Measurements from ENCODE around the gene HOXD1. TPM values are rescaled to one million over a fixed set of nuclear protein-coding genes. Genes with fewer than 3 reads are reported as not detected.

The HOXD1 gene
- polyA plus RNA-seq, 1 experiment = not detected

DNA sequence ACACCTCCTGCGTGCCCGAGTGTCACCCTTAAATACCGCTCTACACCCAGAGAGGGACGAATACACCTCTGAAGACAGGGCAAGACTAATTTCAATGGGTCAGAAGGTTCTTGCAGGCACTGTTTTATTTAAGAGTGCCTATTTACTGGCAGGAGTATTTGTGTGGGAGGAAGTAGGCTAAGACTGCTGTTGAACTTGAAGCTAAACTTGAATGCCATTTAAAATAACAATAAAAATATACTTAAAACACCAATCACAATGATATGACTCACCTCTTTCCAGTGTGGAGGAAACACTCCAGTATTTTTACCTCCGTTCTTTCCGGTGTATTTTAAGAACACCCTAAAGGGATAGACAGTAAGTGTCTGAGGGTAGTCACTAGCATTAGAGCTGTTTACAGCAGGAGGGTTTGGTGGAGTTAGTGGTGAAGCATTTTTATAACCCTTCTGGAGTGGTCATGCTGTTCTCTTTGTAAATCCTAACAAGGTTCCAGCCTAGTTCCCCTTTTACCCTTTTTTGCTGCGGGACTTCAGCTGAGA lies 9.6 kb upstream of the HOXD1 start:
- H3K27me3 ChIP-seq (ENCODE audit: control insufficient read depth, insufficient read depth, low read length) = peaks cover 63% of the 10 kb centered on the region
- no peak overlapping the region for H3K27ac ChIP-seq (ENCODE audit: low read depth, low read length)
- ChIA-PET POLR2A (no interaction called here), CTCF (no interaction called here)
- no peak for DNase-seq (ENCODE audit: low read depth, low spot score)
- TF ChIP-seq, protein P1, sequence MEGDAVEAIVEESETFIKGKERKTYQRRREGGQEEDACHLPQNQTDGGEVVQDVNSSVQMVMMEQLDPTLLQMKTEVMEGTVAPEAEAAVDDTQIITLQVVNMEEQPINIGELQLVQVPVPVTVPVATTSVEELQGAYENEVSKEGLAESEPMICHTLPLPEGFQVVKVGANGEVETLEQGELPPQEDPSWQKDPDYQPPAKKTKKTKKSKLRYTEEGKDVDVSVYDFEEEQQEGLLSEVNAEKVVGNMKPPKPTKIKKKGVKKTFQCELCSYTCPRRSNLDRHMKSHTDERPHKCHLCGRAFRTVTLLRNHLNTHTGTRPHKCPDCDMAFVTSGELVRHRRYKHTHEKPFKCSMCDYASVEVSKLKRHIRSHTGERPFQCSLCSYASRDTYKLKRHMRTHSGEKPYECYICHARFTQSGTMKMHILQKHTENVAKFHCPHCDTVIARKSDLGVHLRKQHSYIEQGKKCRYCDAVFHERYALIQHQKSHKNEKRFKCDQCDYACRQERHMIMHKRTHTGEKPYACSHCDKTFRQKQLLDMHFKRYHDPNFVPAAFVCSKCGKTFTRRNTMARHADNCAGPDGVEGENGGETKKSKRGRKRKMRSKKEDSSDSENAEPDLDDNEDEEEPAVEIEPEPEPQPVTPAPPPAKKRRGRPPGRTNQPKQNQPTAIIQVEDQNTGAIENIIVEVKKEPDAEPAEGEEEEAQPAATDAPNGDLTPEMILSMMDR (IDR thresholded peaks at IDR 0.05; ENCODE audit: low read depth, low read length) = no peak
- H3K4me3 ChIP-seq (ENCODE audit: low read depth, low read length) = no peak overlapping the region
- no peaks in the 10 kb centered on the region; the same call in 1 of the 2 replicates for H3K9me3 ChIP-seq (ENCODE audit: control insufficient read depth, insufficient read depth, low read length)

DNA sequence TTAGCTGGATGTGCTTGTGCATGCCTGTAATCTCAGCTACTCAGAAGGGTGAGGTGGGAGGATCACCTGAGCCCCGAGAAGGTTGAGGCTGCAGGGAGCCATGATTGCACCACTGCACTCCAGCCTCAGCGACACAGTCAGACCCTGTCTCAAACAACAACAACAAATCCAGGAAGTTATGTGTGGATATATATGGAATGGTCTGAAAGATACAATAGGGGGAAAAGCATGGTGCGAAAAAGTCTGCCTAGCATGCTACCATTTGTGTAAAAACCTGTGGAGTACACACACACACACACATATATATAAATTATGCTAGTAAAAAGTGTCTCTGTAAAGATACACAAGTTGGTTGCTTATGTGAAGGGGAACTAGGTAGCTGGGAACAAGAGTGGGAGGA lies 6.9 kb upstream of the HOXD1 start:
- H3K4me3 ChIP-seq (ENCODE audit: low read depth, low read length) = no peak overlapping the region
- no peaks in the 10 kb centered on the region; the same call in 1 of the 2 replicates for H3K9me3 ChIP-seq (ENCODE audit: control insufficient read depth, insufficient read depth, low read length)
- CTCF ChIA-PET = no interaction called here
- peaks cover 44% of the 10 kb centered on the region for H3K27me3 ChIP-seq (ENCODE audit: control insufficient read depth, insufficient read depth, low read length)
- TF ChIP-seq, protein P1 (IDR thresholded peaks at IDR 0.05; ENCODE audit: low read depth, low read length) = no peak
- no peak overlapping the region for H3K27ac ChIP-seq (ENCODE audit: low read depth, low read length)
- POLR2A ChIA-PET = no interaction called here
- no peak for DNase-seq (ENCODE audit: low read depth, low spot score)

DNA sequence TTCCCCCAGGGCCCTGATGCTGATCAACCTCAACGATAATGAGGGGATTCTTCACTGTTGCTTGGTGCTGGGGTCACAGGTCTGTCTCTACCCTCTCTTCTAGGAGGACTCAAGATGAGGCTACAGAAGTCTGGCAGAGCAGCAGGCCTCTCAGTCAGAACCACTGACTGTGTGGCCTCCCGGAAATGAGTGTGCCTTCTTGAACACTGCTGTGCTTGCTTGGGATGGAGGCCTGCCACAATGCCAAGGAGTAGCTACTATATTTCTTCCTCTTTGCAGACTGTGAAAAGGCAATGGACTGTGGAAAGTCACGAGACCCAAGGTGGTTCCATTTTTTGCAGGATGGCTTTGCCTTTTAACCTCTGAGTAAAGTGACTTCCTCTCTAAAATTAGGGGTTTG lies 5.8 kb upstream of the HOXD1 start:
- Histone ChIP-seq H3K27me3 (ENCODE audit: control insufficient read depth, insufficient read depth, low read length) (peaks cover 45% of the 10 kb centered on the region), H3K9me3 (ENCODE audit: control insufficient read depth, insufficient read depth, low read length) (no peaks in the 10 kb centered on the region; the same call in 1 of the 2 replicates), H3K4me3 (ENCODE audit: low read depth, low read length) (no peak overlapping the region), H3K27ac (ENCODE audit: low read depth, low read length) (no peak overlapping the region)
- TF ChIP-seq, protein P1 (IDR thresholded peaks at IDR 0.05; ENCODE audit: low read depth, low read length) = no peak
- no peak for DNase-seq (ENCODE audit: low read depth, low spot score)
- ChIA-PET CTCF (no interaction called here), POLR2A (no interaction called here)

DNA sequence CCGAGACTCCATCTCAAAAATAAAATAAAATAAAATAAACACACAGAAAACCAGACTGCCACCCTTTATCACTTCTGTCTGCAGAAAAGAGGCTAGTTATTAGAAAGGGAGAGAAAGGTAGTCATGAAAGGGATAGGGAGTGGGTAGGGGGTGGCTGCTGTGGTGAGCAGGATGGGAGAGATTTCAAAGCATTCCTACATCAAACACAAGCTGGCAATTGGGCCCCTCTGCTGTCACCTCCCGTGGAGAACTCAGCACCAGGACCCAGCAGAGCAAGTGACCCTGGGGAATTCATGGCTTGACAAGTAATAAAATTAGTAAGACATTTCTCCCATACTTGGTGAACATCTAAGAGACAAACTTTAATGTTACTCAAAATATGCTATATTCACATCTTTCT lies 3.7 kb upstream of the HOXD1 start:
- Histone ChIP-seq H3K4me3 (ENCODE audit: low read depth, low read length) (no peak overlapping the region), H3K27ac (ENCODE audit: low read depth, low read length) (no peak overlapping the region), H3K9me3 (ENCODE audit: control insufficient read depth, insufficient read depth, low read length) (no peaks in the 10 kb centered on the region; the same call in 1 of the 2 replicates), H3K27me3 (ENCODE audit: control insufficient read depth, insufficient read depth, low read length) (peaks cover 42% of the 10 kb centered on the region)
- DNase-seq (ENCODE audit: low read depth, low spot score) = no peak
- ChIA-PET CTCF (no interaction called here), POLR2A (no interaction called here)
- TF ChIP-seq, protein P1 (IDR thresholded peaks at IDR 0.05; ENCODE audit: low read depth, low read length) = no peak

DNA sequence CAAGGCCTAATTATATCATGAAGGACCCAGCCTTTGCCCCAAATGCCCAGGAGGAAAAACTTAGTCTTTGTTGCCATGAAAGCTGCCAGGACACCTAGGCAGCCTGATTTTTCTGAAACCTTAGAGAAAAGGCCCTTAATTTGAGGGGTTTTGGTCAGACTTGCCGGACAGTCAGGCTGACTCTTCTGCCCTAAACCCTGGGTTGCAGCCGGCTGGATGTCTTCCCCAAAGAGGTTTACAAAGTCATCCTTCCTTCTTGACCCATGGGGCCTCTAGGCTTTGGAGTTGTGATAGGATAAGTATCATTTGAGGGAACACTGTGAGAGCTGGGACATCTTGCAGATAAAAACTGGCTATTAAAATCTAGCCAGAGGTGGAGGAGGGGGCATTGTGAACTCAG lies 2.4 kb upstream of the HOXD1 start:
- CTCF ChIA-PET = interaction anchor here (1.8 kb wide), 1 partner anchor 466 kb away, joined by 5 read pairs; no protein-coding TSS in a partner anchor

More for the DNA sequence above, 2.4 kb upstream of the HOXD1 start:
- H3K27me3 ChIP-seq (ENCODE audit: control insufficient read depth, insufficient read depth, low read length) = peaks cover 49% of the 10 kb centered on the region
- DNase-seq (ENCODE audit: low read depth, low spot score) = no peak
- POLR2A ChIA-PET = no interaction called here
- H3K9me3 ChIP-seq (ENCODE audit: control insufficient read depth, insufficient read depth, low read length) = no peaks in the 10 kb centered on the region; the same call in 1 of the 2 replicates
- TF ChIP-seq, protein P1 (IDR thresholded peaks at IDR 0.05; ENCODE audit: low read depth, low read length) = no peak
- no peak overlapping the region for H3K27ac ChIP-seq (ENCODE audit: low read depth, low read length)
- H3K4me3 ChIP-seq (ENCODE audit: low read depth, low read length) = no peak overlapping the region

Data from AG04450 (cell line).